ENCODE data around the gene PHF21A.

The PHF21A gene

GRCh38 chr11:45924036-45924915 is 197.0 kb downstream of the PHF21A start:
- in situ Hi-C loops (cut with MboI; ENCODE audit: low sequenced_read_pairs), result no loop called here

DNA sequence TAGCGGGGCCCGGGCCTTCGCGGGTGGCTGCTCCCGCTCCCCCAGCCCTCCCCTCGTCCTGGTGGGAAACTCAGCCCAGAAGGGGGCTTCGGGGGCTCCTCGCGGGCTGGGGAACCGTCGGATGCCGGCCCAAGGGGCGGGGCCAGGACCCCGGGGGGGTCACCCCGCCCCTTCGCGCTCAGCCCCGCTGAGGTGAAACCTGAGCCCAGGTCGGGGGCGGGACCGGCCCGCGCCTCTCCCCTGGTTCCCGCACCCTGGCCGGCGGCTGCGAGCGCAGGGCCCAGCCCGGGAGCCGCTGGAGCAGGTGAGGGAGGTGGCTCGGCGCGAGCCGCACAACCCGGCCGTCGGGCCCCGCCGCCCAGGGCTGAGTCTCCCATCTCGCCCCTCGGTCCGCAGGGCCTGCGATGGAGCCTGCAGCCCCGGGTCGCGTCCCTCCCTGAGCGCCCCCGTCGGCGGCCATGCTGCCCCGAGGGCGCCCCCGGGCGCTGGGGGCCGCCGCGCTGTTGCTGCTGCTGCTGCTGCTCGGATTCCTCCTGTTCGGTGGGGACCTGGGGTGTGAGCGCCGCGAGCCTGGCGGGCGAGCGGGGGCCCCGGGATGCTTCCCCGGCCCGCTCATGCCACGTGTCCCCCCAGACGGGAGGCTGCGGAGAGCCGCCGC is 198.7 kb downstream of the PHF21A start, which contains the start of gene LARGE2:
LARGE2 (plus strand) TSS at position 232 of the 658 bp plus-strand sequence; CDS start at position 459, 227 bp downstream.
- in situ Hi-C loops (cut with MboI; ENCODE audit: low sequenced_read_pairs), result no loop called here

GRCh38 chr11:45921561-45922424 is 199.5 kb downstream of the PHF21A start:
- in situ Hi-C loops (cut with MboI; ENCODE audit: low sequenced_read_pairs), result no loop called here

GRCh38 chr11:45920531-45921477 is 200.4 kb downstream of the PHF21A start:
- in situ Hi-C loops (cut with MboI; ENCODE audit: low sequenced_read_pairs), result no loop called here

- in situ Hi-C loops (cut with MboI; ENCODE audit: low sequenced_read_pairs), result no loop called here
Measured at GRCh38 chr11:45919806-45920530, 201.3 kb downstream of the PHF21A start.

DNA sequence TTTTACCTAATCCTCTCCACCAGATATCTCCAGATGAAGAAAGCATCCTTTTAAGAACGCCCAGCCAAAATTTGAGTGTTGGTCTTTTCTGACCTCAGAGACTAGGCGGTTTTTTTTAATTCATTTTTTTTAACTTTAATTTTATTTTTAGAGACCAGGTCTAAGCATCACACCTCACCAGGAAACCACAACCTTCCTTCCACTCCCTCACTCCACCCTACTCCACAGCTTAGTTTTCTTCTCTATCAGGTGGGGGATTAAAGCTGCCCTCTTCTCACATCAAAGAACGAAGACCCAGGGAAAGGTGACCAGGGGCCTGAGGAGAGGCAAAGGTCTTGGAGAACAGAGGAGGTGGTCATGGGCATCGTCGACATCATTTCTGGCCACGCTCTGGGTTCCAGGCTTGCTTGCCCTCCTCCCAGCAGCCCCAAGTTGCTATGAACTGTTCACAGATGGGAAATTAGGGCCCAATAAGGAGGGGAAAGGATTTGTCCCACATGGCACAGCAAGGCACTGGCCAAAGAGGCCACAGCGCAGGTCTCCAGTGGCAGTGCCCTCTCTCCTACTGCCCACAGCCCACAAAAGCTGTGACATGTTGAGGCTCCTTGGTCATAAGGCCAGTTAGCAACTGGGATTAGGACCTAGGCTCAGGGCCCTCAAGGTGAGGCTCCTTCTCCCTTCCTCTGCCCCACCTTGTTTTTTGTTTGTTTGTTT is 202.1 kb downstream of the PHF21A start:
- in situ Hi-C loops (cut with MboI; ENCODE audit: low sequenced_read_pairs), result no loop called here

- in situ Hi-C loops (cut with MboI; ENCODE audit: low sequenced_read_pairs), result no loop called here
Measured at GRCh38 chr11:45918331-45918941, 202.8 kb downstream of the PHF21A start.

GRCh38 chr11:45917623-45918330 is 203.5 kb downstream of the PHF21A start, which contains the start of gene PEX16:
PEX16 (minus strand) TSS chr11:45917877; CDS start chr11:45917811, 66 bp downstream.
- in situ Hi-C loops (cut with MboI; ENCODE audit: low sequenced_read_pairs), result no loop called here

- in situ Hi-C loops (cut with MboI; ENCODE audit: low sequenced_read_pairs), result no loop called here
Measured at GRCh38 chr11:45917286-45917622, 204.0 kb downstream of the PHF21A start.

- in situ Hi-C loops (cut with MboI; ENCODE audit: low sequenced_read_pairs), result no loop called here
Measured at GRCh38 chr11:45915446-45915845, 205.8 kb downstream of the PHF21A start.

DNA sequence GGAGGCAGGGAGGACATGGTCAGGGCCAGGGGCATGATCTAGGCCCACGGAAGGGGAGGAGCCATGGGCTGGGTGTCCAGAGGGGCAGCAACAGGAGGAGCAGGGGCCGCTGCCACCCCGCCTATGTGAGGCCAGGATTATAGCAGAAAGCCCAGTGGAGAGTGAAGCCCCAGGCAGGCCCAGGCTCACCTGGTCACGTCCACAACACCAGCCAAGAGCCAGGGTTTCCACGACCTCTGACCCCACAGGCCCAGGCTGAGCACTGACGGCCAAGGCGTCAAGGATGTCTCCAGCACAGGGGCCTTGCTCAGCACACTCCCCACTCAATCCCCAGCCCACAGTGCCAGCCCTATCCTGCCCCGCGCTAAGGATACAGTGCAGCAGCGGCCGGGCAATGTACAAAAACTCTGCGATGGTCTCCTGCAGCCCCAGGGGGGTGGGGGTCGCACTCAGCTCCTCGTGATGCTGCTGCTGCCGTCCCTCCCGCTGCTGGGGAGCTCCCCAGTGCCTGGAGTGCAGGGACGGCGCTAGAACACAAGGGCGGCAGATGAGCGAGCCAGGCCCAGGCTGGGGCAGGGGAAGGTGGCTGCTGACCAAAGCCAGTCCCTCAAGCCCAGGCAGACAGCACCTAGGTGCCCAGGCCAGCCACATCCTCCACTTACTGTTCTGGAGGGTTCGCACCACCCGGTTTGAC is 207.2 kb downstream of the PHF21A start:
- in situ Hi-C loops (cut with MboI; ENCODE audit: low sequenced_read_pairs), result no loop called here

GRCh38 chr11:45913514-45913913 is 207.7 kb downstream of the PHF21A start:
- in situ Hi-C loops (cut with MboI; ENCODE audit: low sequenced_read_pairs), result no loop called here

GRCh38 chr11:45910623-45911022 is 210.6 kb downstream of the PHF21A start:
- in situ Hi-C loops (cut with MboI; ENCODE audit: low sequenced_read_pairs), result no loop called here

DNA sequence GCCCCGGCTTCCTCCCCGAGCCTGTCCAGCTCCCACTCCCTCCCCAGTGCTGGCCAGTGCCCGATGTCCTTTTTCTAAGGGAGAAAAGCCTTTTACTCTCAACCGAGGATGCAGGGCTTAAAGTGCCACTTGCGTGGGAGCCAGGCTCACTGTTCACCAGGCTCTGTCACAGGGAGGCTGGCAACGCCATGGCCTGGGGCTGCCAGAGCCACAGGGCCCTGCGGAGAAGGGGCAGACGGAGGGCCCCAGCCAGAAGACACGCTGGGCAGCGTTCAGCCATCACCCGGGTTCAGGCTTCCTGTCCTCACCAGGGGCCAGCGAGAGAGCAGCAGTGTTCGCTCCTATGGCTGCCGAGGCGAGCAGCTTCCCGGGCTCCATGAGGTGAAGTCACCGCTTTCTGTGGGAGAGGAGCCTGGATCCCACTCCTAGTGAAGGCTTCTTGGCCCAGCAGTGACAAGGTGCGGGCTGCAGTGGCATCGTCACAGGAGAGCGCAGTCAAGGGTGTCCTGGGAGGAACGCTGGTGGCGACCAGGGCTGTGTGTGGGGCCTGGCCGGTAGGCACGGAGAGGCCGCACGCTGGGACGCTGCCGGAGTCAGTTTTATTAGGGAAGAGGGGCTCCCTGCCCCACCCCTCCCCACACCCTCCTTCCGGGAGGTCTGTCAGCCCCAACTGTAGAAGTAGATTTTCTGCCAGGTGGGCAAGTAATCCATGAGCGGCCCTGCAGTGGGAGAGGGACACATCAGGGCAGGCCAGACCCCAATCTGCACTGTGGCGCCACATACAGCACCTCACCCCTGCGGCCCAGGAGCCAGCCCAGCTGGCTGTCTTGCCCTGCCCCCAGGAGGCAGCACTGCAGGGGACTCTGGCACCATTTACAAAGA is 211.4 kb downstream of the PHF21A start:
- in situ Hi-C loops (cut with MboI; ENCODE audit: low sequenced_read_pairs), result no loop called here

DNA sequence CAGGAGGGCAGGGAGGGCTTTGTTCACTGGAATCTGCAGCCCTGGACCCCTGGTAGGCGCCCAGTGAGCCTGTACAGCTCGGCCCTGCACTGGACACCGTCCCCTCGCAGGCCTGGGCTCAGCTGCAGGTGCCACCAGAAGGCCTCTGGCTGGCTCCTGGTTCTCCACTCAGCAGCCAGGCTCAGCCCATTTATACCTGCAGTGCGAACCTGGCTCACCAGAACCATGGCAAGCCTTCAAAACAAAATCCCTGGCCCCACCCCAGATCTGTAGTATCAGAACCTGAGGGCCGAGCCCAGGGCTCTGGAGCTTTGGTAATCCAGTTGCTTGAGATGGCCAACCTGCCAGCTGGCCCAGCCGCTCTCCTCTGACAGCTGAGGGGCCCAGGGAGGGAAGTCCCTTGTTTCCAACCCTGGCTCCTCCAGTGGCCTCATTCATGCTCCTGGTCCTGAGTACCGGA is 213.3 kb downstream of the PHF21A start:
- in situ Hi-C loops (cut with MboI; ENCODE audit: low sequenced_read_pairs), result no loop called here
